G401 (cell line): Measurements from ENCODE around the gene ZNF511. TPM values are rescaled to one million over a fixed set of nuclear protein-coding genes. Genes with fewer than 3 reads are reported as not detected.

Experiments
- DNase-seq: peaks from one replicate; pipeline ENCODE4 v3.0.0-alpha.2; 2015; ENCODE audit warnings: low spot score
- in situ Hi-C: cut with HindIII; loops from 2 replicates; pipeline ENCODE4 v1.10.0; 2016; ENCODE audit warnings: low sequenced_read_pairs, mixed read lengths
- total RNA-seq: library from RNA; depleted of rRNA; stranded (reverse); fragments of >200 nt; shearing (Covaris generic); gene quantifications from 2 replicates; pipeline ENCODE4 v1.2.3, GENCODE V29; 2014

The ZNF511 gene
- total RNA-seq, 1 experiment from 2014 or later = 60.7 TPM

- DNase-seq = no peak
- in situ Hi-C loops = no loop called here
These were observed 22.3 kb upstream of the ZNF511 start for GRCh38 chr10:133286366-133286765.

GRCh38 chr10:133287832-133288500, 20.7 kb upstream of the ZNF511 start:
- no peak for DNase-seq
- in situ Hi-C loops = no loop called here

- in situ Hi-C loops = no loop called here
- DNase-seq = no peak
These were observed 19.0 kb upstream of the ZNF511 start for GRCh38 chr10:133289761-133290160.

GRCh38 chr10:133292919-133293809, 15.6 kb upstream of the ZNF511 start:
- in situ Hi-C loops = no loop called here
- DNase-seq = no peak

- no peak for DNase-seq
- in situ Hi-C loops = no loop called here
These were observed 14.9 kb upstream of the ZNF511 start for GRCh38 chr10:133293810-133294119.

- no peak for DNase-seq
- in situ Hi-C loops = no loop called here
These were observed 14.5 kb upstream of the ZNF511 start for GRCh38 chr10:133294189-133294588.

GRCh38 chr10:133295426-133296320, 13.0 kb upstream of the ZNF511 start:
- DNase-seq = no peak
- in situ Hi-C loops = no loop called here

GRCh38 chr10:133297504-133297903, 11.2 kb upstream of the ZNF511 start:
- in situ Hi-C loops = no loop called here
- DNase-seq = no peak

GRCh38 chr10:133298466-133298865, 10.2 kb upstream of the ZNF511 start:
- no peak for DNase-seq
- in situ Hi-C loops = no loop called here

- no peak for DNase-seq
- in situ Hi-C loops = no loop called here
These were observed 9.5 kb upstream of the ZNF511 start for GRCh38 chr10:133299224-133299623.

- in situ Hi-C loops = no loop called here
- DNase-seq = no peak
These were observed 9.0 kb upstream of the ZNF511 start for GRCh38 chr10:133299738-133300137.

- in situ Hi-C loops = no loop called here
- no peak for DNase-seq
These were observed 6.5 kb upstream of the ZNF511 start for GRCh38 chr10:133302230-133302629.

- in situ Hi-C loops = no loop called here
- DNase-seq = no peak
These were observed 5.5 kb upstream of the ZNF511 start for GRCh38 chr10:133303206-133303605.

GRCh38 chr10:133306097-133306476, 2.6 kb upstream of the ZNF511 start:
- no peak for DNase-seq
- in situ Hi-C loops = no loop called here

GRCh38 chr10:133306941-133307379, 1.8 kb upstream of the ZNF511 start:
- in situ Hi-C loops = no loop called here
- DNase-seq = no peak

- in situ Hi-C loops = no loop called here
- DNase-seq = peak; percentile 70
These were observed 816 bp upstream of the ZNF511 start for GRCh38 chr10:133307776-133308420.

- peak; percentile 90 for DNase-seq
- in situ Hi-C loops = no loop called here
These were observed 496 bp downstream of the ZNF511 start for GRCh38 chr10:133309100-133309719.

- in situ Hi-C loops = no loop called here
- no peak for DNase-seq
These were observed 1.1 kb downstream of the ZNF511 start for GRCh38 chr10:133309720-133310398.
